Ascending aorta (tissue), 2 donors: ENCODE results near the gene WFDC5. TPM values are rescaled to one million over a fixed set of nuclear protein-coding genes. Genes with fewer than 3 reads are reported as not detected.

Source experiments
- DNase-seq, 2 donors: peaks; one replicate each; pipeline ENCODE4 v3.0.0-alpha.2; 2019; ENCODE audit warnings: low spot score in 2 of 2
- H3K27ac ChIP-seq, 2 donors: fragments of 200-600 bp; sonication (generic); one replicate each; pipeline ENCODE4 v1.5.1; 2016 to 2017; ENCODE audit warnings: mild to moderate bottlenecking in 1 of 2
- H3K27me3 ChIP-seq: fragments of 200-600 bp; sonication (generic); one replicate; pipeline ENCODE4 v1.5.1; 2017
- H3K36me3 ChIP-seq, 2 donors: fragments of 200-600 bp; sonication (generic); one replicate each; pipeline ENCODE4 v1.5.1; 2016
- H3K4me1 ChIP-seq, 2 donors: fragments of 200-600 bp; sonication (generic); one replicate each; pipeline ENCODE4 v1.5.1; 2016 to 2017; ENCODE audit warnings: mild to moderate bottlenecking in 1 of 2
- H3K4me3 ChIP-seq, 2 donors: fragments of 200-600 bp; sonication (generic); one replicate each; pipeline ENCODE4 v1.5.1; 2016 to 2017; ENCODE audit warnings: mild to moderate bottlenecking in 1 of 2
- H3K9me3 ChIP-seq, 2 donors: fragments of 200-600 bp; sonication (generic); one replicate each; pipeline ENCODE4 v1.5.1; 2016
- CTCF ChIP-seq, 3 experiments: fragments of 200-600 bp in 2 of 3; fragments of 450-650 bp in 1 of 3; sonication (generic) in 2 of 3; IDR thresholded peaks; one replicate each; pipeline ENCODE4 v1.5.1; 2016 to 2019; ENCODE audit warnings: antibody characterized with exemption in 3 of 3, mild to moderate bottlenecking in 1 of 3, moderate library complexity in 1 of 3
- intact Hi-C: fragments of 100-400 bp; cut with DNase I; formaldehyde crosslinking; loops from one replicate; pipeline ENCODE4 v1.15.1; 2023
- total RNA-seq: library from RNA; depleted of rRNA; stranded (reverse); fragments of >200 nt; gene quantifications from one replicate; pipeline ENCODE4 v1.1.0, GENCODE V29; 2016

Gene WFDC5
- total RNA-seq, 1 donor from 2014 or later: not detected

DNA sequence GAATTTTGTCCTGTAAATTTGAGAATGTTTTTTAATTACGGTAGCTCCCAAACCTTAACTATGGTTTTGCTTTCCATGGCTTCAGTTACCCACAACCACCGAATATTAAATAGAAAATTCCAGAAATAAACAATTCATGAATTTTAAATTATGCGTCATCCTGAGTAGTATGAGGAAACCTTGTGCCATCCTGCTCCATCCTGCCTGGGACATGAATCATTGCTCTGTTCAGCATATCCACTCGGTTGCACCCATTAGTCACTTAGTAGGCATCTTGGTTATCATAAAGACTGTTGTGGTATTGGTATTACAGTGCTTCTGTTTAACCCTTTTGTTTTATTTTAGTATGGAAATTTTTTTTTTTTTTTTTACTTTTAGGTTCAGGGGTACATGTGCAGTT, 53.7 kb downstream of the WFDC5 start:
- intact Hi-C loops: no loop called here
- no peak overlapping the region for H3K27ac ChIP-seq

GRCh38 chr20:45060294-45060693, 54.7 kb downstream of the WFDC5 start:
- H3K9me3 ChIP-seq: no peaks in the 10 kb centered on the region
- H3K27me3 ChIP-seq: no peaks in the 10 kb centered on the region
- intact Hi-C loops: no loop called here
- H3K27ac ChIP-seq: no peak overlapping the region
- DNase-seq: no peak
- no peaks in the 10 kb centered on the region for H3K4me1 ChIP-seq
- no peak overlapping the region for H3K4me3 ChIP-seq
- no peak for TF ChIP-seq CTCF (IDR thresholded peaks at IDR 0.05)
- peaks cover 6 to 10% of the 10 kb centered on the region in 2 donors for H3K36me3 ChIP-seq

More for the DNA sequence above, 53.7 kb downstream of the WFDC5 start:
- H3K27me3 ChIP-seq: no peaks in the 10 kb centered on the region
- no peak for TF ChIP-seq CTCF (IDR thresholded peaks at IDR 0.05)
- H3K9me3 ChIP-seq: no peaks in the 10 kb centered on the region
- H3K4me3 ChIP-seq: no peak overlapping the region
- H3K36me3 ChIP-seq: peaks cover 6 to 10% of the 10 kb centered on the region in 2 donors
- no peak for DNase-seq
- no peaks in the 10 kb centered on the region for H3K4me1 ChIP-seq

Other genes starting within 250 kb of the WFDC5 start
- 50.4 TPM for gene YWHAB, start 229.5 kb downstream of the WFDC5 start, total RNA-seq
- gene PABPC1L, start 205.1 kb downstream of the WFDC5 start, total RNA-seq: 22.9 TPM
- gene TOMM34, start 154.8 kb downstream of the WFDC5 start, total RNA-seq: 11.1 TPM
- 20.6 TPM for gene STK4, start 148.7 kb downstream of the WFDC5 start, total RNA-seq
- not detected for gene KCNS1, start 14.0 kb downstream of the WFDC5 start, total RNA-seq
- not detected for gene WFDC12, start 9.3 kb upstream of the WFDC5 start, total RNA-seq
- gene PI3, start 59.7 kb upstream of the WFDC5 start, total RNA-seq: not detected
- not detected for gene SEMG1, start 91.9 kb upstream of the WFDC5 start, total RNA-seq
- not detected for gene SEMG2, start 106.2 kb upstream of the WFDC5 start, total RNA-seq
- gene SLPI, start 139.4 kb upstream of the WFDC5 start, total RNA-seq: 223 TPM
- gene RBPJL, start 191.7 kb upstream of the WFDC5 start, total RNA-seq: not detected
- gene MATN4, start 193.1 kb upstream of the WFDC5 start, total RNA-seq: 0.21 TPM
- gene SDC4, start 233.2 kb upstream of the WFDC5 start, total RNA-seq: 63.8 TPM
- 27.4 TPM for gene SYS1, start 248.0 kb upstream of the WFDC5 start, total RNA-seq